Cardiac muscle cell (in vitro differentiated cells and primary cell): ENCODE results near the gene CNKSR1. TPM values are rescaled to one million over a fixed set of nuclear protein-coding genes. Genes with fewer than 3 reads are reported as not detected.

ENCODE experiments used
- DNase-seq, 2 donors: peaks; one replicate each; pipeline versions ENCODE4 v3.0.0 to v3.0.0-alpha.2; 2010 to 2017; ENCODE audit warnings: low read depth in 1 of 2, low spot score in 1 of 2
- H3K27ac ChIP-seq: fragments of 200-600 bp; sonication (generic); 2 replicates; pipeline ENCODE4 v1.5.1; 2016
- H3K27me3 ChIP-seq: fragments of 200-600 bp; sonication (generic); 2 replicates; pipeline ENCODE4 v1.6.0; 2016; ENCODE audit warnings: control low read depth
- H3K36me3 ChIP-seq: fragments of 200-600 bp; sonication (generic); 2 replicates; pipeline ENCODE4 v1.5.1; 2016; ENCODE audit warnings: control low read depth
- H3K4me1 ChIP-seq: fragments of 200-600 bp; sonication (generic); 2 replicates; pipeline ENCODE4 v1.8.1; 2017; ENCODE audit warnings: low read depth, mild to moderate bottlenecking, mixed run types
- H3K4me3 ChIP-seq: fragments of 200-600 bp; sonication (generic); 2 replicates; pipeline ENCODE4 v1.5.1; 2016; ENCODE audit warnings: mild to moderate bottlenecking
- H3K9me3 ChIP-seq: fragments of 200-600 bp; sonication (generic); 2 replicates; pipeline ENCODE4 v1.5.1; 2017; ENCODE audit warnings: low read depth, mild to moderate bottlenecking, control low read depth
- CTCF ChIP-seq: IDR thresholded peaks from 2 replicates; pipeline ENCODE4 v1.5.1; 2012; ENCODE audit warnings: low read depth, mild to moderate bottlenecking, low read length
- polyA plus RNA-seq: library from polyadenylated mRNA; unstranded; fragments of >200 nt; fragmentation: Nextera tagmentation; extraction: Ambion mirVana; gene quantifications from 2 replicates; pipeline ENCODE4 v1.2.1, GENCODE V29; 2016
- total RNA-seq: library from RNA; depleted of rRNA; stranded (reverse); fragments of >200 nt; gene quantifications from 2 replicates; pipeline ENCODE4 v1.2.3, GENCODE V29; 2016

The CNKSR1 gene
- total and polyA plus RNA-seq, 2 experiments from 2014 or later: 7.5 to 9.7 TPM

- DNase-seq: no peak
- no peaks in the 10 kb centered on the region for H3K4me1 ChIP-seq
- no peaks in the 10 kb centered on the region for H3K9me3 ChIP-seq
- TF ChIP-seq CTCF: no peak
- H3K27ac ChIP-seq: no peak overlapping the region
- no peaks in the 10 kb centered on the region for H3K27me3 ChIP-seq
- H3K4me3 ChIP-seq: no peak overlapping the region
- no peaks in the 10 kb centered on the region for H3K36me3 ChIP-seq
These were observed 36.1 kb downstream of the CNKSR1 start for GRCh38 chr1:26213335-26213905.

- no peak for TF ChIP-seq CTCF
- Histone ChIP-seq H3K4me3 (no peak overlapping the region), H3K27me3 (no peaks in the 10 kb centered on the region), H3K9me3 (no peaks in the 10 kb centered on the region), H3K36me3 (no peaks in the 10 kb centered on the region), H3K4me1 (no peaks in the 10 kb centered on the region), H3K27ac (no peak overlapping the region)
- no peak for DNase-seq
These were observed 38.0 kb downstream of the CNKSR1 start for GRCh38 chr1:26215246-26215645.

- no peaks in the 10 kb centered on the region for H3K9me3 ChIP-seq
- TF ChIP-seq CTCF: no peak
- H3K27ac ChIP-seq: no peak overlapping the region
- no peaks in the 10 kb centered on the region for H3K36me3 ChIP-seq
- H3K4me3 ChIP-seq: no peak overlapping the region
- no peaks in the 10 kb centered on the region for H3K4me1 ChIP-seq
- DNase-seq: no peak
- H3K27me3 ChIP-seq: no peaks in the 10 kb centered on the region
These were observed 41.7 kb downstream of the CNKSR1 start for GRCh38 chr1:26218906-26219494.

- Histone ChIP-seq H3K9me3 (no peaks in the 10 kb centered on the region), H3K27ac (no peak overlapping the region), H3K4me1 (no peaks in the 10 kb centered on the region), H3K27me3 (no peaks in the 10 kb centered on the region), H3K4me3 (no peak overlapping the region), H3K36me3 (no peaks in the 10 kb centered on the region)
- TF ChIP-seq CTCF: no peak
- DNase-seq: no peak
These were observed 43.1 kb downstream of the CNKSR1 start for GRCh38 chr1:26220199-26220912.

- Histone ChIP-seq H3K36me3 (no peaks in the 10 kb centered on the region), H3K4me3 (no peak overlapping the region), H3K9me3 (no peaks in the 10 kb centered on the region), H3K27ac (no peak overlapping the region), H3K4me1 (no peaks in the 10 kb centered on the region), H3K27me3 (no peaks in the 10 kb centered on the region)
- DNase-seq: no peak
- TF ChIP-seq CTCF: no peak
These were observed 43.8 kb downstream of the CNKSR1 start for GRCh38 chr1:26221094-26221493.
